Activated T-cell treated with anti-CD3 and anti-CD28 coated beads, Interleukin-2, amount 50 U/mL, for 1 hour (primary cell): ENCODE data around the gene TNIP2.
A peak's percentile ranks its signal among the peaks of the same experiment; 100 is the strongest.

Source experiments
- DNase-seq: peaks from one replicate; pipeline ENCODE4 v3.0.0-alpha.2; 2020

Gene TNIP2, protein sequence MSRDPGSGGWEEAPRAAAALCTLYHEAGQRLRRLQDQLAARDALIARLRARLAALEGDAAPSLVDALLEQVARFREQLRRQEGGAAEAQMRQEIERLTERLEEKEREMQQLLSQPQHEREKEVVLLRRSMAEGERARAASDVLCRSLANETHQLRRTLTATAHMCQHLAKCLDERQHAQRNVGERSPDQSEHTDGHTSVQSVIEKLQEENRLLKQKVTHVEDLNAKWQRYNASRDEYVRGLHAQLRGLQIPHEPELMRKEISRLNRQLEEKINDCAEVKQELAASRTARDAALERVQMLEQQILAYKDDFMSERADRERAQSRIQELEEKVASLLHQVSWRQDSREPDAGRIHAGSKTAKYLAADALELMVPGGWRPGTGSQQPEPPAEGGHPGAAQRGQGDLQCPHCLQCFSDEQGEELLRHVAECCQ

DNA sequence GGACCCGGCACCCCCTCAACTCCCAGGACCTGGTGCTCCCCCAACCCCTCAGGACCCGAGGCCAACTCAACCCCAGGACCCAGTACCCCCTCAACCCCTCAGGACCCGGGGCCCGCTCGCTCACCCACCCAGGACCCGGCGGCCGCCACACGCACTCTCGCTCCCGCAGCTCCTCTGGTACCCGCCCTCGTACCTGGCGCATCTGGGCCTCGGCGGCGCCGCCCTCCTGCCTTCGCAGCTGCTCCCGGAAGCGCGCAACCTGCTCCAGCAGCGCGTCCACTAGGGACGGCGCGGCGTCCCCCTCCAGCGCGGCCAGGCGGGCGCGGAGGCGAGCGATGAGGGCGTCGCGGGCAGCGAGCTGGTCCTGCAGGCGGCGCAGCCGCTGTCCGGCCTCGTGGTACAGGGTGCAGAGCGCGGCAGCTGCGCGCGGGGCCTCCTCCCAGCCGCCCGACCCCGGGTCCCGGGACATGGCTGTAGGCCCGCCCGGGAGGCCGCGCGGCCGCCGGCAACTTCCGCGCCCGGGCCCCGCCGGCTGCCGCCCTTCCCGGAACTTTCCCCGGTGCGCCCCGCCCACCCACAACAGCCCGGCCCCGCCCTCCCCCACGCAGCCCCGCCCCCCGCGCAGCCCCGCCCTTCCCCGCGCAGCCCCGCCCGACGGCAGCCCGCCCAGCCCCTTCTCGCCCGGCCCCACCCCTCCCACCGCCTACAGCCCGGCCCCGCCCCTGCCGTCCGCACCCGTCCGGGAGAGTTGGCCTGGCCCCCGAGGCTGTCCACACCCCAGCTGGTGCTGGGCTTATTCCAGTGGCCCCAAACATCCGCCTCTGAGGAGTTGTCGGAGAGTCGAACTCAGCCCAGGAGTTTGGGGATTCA lies at the start of gene TNIP2:
TSS of gene TNIP2 (minus strand) at position 516 of the 870 bp plus-strand sequence. CDS start at position 469, 47 bp downstream.
- DNase-seq, result peak; percentile 84

DNA sequence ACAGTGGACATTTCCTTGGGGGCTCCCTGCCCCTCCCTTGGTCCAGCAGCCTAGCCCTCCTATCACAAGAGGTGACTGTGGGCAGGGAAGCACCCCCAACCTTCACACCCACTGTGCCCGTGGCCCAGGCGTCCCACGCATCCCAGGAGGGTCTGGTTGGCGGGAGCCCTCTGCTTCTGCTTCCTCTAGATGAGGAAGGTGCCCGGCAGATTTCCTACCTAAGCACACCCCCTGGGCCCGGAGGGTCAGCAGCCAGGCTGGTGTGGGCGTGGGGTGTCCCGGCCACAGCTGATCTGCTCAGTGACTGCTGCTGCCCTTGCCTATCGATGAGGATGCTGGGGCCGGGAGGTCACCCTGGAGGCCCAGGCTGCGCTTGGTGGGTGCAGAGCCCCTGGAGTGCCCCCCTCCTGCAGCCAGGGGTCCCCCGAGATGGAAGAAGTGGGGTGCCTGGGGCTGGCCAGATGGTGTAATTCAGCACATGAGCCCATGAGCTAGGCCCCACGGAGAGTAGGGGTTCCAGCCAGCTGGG lies 48.9 kb upstream of the TNIP2 start:
- no peak for DNase-seq

DNA sequence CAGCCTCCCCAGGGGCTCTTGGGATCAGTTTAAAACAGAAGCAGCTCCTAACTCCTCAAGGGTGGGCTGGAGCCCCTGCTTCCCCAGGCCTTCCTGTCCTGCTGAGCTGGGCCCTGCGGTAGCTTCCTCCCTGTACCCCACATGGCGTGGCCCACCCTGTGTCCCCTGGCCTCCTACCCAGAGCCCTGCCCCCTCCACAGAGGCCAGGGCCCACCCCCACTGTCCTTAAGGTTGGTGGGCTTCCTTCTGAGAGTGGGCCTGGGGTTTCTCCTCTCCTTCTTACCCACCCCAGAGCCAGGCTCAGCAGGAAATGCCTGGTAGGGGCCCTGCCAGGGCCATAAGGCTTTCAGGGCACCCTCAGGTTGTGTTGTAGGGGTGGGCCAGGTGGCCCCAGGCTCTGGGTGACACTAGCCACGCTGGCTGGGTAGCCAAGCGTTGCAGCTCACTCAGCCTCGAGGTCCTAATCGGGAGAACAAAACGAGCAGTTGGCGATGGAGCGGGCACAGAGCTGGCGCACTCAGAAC lies 48.4 kb upstream of the TNIP2 start:
- DNase-seq, result no peak

DNA sequence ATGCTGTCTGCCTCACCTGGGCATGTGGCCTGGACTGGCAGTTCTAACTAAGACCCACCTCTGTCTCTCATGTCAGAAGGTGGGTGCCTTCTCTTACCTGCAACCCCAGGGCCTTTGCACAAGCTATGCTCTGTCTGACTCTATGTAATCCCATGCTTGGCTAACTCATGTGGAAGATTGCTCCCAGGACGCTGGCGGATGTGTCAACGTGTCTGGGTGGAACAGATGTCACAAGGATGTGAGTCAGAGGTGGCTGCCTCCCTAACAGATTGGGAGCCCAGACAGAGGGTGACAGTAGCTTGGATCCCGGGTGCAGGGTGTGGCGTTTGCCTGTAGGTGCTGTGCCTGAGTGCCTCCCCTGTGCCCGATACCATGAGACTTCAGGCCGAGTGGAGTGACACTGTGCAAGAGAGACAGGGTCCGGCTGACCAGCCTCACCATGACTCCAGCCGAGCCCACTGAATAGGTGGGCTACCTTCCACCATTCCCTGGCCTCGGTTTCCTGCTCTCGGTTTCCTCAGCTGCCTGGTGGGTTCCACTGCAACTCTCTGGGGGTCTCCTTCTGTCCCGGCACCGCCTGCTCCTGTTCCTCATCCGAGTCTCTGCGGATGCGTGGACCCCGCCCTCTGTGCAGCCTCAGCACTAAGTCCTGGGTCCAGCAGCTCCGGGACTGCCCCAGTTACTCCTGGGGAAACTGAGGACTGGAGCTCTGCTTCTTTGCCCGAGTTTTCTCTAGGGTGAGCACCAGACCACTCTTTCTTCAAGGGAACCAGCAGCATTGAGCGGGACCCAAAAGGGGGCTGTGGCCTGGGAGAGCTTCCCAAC lies 47.7 kb upstream of the TNIP2 start:
- DNase-seq, result no peak

DNA sequence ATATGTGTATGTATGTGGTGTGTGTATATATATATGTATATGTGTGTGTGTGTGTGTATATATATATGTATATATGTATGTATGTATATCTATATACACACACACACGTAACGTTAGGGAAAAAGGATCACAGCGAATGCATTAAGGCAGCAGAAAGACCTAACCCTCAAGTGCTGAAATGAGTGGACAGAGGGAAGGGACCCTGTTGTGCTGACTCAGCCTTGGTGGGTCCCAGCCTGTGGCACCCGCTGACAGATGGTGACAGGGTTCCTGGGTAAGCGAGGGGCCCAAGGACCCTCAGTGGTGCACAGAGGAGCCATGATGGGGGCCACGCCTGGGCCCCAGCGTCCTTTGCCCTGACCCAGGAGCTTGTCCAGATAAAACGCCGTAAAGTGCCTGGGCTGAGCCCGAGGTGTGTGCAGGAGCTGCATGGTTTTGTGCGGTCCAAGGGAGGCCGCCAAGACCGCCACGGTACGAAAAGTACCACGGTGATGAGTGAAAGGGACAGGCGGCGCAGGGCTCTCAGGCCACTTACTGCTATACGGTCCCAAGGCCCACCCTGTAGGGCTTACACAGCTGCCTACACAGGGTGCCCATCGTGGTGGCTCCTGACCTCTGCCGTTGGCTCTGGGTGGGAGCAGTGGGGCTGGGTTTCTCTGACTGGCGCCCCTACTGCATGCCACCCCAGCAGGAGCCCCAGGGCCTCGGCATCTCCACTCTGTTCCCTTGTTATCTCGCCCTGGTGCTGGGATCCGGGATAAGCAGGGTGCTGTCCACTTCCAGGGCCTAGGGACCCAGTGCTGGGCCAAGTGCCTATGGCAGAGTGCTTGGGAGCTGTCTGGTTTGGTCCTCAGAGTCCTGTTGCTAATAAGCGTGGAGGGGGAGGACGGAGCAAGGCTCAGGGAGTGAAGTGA lies 46.7 kb upstream of the TNIP2 start:
- no peak for DNase-seq

DNA sequence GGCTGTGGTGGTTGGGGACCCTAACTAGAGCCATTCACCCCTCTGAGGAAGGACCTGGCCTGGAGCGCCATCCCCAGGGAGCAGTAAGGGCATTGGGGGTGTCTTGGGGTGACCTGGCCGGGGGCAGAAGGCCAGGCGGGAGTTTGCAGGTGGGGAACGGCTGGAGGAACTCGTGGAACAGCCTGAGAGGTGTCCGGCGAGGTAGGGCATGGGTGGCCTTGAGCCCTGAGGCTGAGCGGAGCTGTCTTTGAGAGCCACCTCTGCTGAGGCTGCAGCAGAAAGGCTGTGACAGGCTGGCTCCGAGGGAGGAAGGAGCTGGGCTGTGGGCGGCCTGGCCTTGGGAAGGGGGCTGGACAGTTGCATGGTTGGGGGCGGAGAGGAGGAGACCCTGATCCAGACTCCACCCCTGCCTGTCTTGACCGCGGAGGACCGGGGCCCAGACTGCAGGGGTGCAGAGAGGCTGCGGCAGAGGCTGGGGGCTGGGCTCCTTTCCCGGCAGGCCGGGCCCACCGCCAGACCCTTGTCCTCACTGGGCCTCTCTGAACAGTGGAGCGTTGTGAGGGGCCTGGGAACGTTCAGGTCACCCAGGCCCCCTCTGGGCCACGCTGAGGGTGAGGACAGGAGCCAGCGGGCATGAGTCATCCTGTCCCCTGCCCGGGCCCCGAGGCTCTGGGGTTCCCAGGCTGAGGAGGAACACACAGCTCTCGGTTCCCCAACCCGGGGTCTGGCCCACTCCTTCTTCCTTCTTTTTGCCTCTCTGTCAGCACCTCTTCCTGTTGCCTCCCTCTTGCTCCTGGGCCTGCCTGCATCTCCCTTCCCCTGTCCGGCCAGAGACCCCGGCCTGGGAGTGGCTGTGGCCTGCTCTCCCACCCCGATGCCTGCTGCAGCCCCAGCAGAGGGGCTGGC lies 44.8 kb upstream of the TNIP2 start:
- peak; percentile 19 for DNase-seq

DNA sequence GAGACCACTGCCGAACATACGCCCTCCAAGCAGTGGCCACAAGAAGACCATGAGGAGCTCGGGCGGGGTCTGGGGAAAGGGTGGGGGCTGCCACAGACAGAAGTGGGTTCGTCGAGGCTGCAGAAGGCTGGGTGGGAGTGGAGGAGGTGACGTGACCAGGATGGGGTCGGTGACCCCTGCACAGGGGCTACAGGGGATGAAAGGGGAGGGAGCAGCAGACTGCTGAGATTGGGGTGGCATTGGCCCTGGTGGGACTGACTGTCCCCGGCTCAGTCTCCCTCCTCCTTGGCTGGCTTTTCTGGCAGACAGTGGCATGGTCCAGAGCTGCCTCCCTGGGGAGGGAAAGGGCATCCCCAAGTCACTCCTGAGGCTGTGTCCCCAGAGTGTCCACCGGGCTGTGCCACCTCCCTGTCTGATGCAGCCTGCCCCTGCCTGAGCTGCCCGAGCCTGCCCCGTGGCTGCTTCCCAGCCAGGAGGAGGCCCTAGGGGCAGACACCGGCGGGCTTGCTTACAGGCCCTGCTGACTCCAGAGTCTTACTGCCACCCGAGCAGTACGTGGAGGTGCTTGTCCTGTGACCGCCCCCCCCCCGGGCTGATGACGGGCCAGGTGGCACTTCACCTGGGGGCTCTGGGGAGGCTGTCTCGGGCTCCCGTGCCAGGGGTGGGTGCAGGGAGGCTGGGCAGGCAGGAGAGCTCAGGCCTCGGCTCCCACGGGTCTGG lies 44.0 kb upstream of the TNIP2 start:
- peak; percentile 18 for DNase-seq

DNA sequence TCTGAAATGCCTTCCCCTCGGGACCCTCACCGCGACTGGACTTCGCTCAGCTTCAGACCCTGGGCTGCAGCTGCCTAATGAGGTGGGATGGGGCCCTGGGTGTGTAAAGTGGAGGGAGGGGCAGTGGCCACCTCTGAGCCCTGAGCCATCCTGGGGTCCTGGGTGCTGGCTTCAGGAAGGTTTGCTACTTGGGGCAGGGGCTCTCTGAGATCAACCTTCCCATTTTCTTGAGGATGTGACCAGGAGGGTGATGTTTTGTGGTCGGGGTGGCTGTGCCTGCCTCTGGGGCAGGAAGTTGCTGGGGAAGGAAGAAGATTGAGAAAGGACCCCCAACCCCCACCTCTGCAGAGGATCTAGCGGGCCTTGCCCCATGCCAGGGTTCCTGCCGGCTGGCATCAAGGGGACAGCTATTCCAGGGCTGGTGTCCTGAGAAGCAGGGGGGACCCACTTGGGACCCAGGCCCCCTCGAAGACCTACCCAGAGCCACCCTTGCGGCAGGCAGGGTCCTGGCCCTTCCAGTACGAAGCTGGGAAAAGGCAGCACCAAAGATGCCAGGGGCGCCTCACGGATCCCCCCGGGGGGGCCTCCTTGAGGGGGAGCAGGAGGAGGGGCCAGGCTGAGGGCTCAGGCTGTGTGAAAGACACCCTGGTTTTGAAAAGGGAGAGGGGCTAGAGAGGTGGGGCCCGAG lies 43.2 kb upstream of the TNIP2 start:
- DNase-seq, result no peak

DNA sequence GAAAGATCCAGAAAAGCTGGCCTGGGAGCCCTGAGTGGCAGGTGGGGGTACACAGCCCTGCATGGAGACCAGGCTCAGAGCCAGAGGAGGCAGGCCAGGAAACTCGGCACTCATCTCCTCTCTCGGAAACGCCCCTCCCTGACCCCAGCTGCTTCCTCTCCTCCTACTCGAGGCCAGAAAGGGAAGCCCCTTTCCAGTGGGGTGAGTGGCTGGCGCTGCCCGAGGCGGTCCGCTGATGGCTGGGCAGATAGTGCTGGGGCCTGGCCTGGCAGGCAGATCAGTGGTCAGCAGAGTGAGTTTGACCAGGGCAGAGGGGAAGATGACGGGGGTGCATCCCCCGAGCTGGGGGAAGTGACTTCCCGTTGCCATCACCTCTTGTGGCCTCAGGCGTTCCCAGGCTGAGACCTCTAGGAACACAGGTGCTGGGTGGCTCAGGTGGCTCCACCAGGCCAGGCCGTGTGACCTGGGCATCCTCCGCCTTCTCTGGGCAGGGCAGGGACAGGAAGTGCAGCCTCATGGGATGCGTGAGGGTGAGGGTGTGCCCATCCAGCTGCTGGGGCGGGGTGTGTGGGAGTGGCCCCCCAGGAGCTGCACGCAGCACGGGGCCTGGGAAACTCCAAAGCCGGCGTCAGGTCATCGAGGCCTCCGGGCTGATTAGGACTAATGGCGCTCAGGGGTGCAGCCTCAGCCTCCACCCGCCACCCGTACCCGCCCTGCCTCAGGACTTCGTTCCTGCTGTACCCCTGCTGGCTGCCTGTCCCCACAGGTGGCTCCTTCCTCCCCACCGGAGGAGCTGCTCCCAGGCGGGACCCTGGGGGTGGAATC lies 42.5 kb upstream of the TNIP2 start:
- peak; percentile 45 for DNase-seq

DNA sequence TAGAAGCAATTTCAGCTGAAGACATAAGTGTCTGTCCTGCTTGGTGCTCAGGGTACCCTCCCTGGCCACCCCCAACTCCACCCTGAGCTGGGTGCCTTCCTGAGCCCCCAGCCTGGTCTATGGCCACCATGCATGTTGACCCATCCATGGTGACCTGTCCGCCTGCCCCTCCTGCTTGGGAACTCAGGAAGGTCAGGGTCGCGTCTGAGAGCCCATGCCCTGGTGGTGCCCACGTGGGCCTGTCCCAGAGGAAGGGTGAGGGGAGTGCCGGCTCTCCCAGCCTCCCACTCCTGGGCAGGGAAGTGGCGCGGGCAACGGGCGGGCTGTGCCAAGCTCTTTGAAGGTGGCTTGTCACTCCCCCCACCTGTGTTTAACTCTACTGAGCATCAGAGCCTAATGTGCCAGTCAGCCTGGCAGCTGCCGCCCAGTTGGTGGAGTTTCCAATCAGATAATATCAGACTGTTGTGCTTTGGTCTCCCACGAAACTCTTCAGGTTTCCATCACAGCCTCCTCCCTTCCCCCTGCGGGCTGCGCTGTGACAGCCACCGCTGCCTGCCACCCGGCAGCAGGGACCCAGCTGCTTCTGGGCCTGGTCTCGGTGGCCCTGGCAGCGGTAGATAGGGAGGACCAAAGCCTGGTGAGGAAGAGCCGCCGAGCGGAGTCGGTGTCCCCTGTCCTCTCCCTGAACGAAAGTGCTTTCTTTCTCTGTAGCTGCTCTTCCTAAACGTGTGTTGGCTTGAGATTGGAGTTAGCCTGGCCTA lies 41.6 kb upstream of the TNIP2 start:
- peak; percentile 68 for DNase-seq

DNA sequence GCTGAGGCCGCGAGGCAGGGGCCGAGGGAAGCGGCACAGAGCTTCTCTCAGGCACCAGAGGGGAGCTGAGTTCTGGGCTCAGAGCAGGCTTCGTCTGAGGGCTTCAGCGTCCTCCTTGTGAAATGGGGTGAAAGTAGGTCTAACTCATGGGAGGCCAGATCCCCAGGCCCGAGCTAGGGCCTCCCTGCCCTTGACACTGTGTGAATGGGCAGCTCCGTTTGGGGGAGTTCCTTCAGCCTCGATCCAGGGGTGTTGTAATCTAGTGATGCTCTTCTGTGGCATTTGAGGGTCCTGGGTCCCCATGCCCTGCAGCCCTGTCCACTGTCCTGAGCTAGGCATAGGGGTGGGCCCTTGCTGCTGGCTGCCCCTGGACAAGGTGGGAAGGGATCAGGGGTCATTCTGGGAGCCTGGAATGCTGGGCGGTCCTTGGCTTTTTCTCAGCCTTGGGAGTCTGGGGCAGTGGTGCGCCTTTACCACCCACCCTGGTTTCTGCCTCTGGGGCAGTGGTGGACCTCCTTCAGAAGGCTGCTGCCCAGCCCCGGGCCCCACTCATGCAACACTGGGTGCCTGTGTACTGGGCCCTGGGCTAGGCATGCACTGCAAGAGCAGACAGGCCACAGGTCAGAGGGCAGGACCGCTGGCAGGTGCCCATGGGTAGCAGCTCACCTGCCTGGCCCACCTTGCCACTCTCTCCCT lies 40.9 kb upstream of the TNIP2 start:
- no peak for DNase-seq

DNA sequence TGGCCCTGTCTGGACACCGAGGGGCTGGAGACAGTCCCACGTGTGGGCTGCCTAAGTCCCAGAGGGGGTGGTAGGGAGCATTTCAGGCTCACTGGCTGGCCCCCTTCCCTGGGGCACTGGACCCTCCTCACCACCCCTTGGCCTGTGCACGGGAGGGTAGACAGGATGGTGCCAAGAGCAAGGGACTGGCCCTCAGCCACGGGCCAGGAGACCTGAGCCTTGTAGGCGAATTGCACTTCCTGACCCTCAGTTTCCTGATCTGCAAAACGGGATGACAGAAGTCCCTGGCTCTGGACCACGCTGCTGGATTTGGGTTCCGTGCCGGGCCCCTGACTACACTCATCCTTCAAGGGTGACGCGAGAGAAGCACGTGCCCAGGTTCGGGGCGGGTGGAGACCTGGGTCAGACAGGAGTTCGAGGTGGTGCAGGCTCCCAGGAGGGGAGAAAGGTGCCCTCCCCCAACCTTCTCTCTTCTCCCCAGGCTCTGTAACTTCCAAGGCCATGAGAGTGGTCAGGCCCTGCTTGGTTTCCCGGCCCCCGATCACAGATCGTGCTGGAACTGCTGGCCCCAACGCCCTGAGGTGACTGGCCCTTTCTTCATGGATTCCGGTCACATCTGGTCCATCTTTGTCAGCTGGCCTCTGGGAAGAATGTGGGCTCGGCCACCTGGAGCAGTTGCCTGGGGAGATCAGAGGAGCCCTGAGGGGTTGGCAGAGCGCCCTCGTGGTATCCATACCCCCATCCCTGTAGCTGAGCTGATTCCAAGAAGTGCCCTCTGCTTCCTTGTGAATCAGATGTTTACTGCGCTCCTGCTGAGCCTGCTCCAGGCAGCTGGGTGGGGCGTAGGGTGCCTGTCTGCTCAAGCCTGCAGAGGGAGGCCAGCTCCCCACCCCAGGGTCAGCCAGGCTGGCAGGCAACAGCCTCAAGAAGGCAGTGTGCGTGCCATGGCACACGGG lies 40.0 kb upstream of the TNIP2 start:
- peak; percentile 16 for DNase-seq

DNA sequence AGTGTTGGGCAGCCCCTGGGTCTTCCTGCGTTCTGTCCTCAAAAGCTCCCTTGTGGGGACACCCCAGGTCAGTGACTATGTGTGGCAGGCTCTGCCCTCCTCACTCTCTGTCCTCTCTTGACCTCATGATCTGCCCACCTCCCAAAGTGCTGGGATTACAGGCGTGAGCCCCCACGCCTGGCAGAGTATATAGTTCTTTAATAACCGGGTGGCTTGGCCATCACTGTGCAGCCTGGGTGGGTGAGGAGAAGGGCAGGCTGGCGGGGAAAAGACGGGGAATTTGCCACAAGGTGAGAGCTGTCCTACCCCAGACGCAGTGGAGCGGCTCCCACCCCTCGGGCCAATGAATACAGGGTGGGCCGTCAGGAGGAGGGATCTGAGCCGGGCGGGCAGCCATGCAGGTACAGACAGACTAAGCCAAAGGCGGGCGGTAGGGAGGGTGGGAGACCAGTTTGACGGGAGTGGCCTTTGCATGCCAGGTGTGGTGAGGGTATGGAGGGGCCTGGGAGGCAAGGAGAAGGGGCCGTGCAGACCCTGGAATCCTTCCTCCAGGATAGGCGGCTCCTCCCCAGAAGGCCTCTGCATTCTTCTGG lies 39.3 kb upstream of the TNIP2 start:
- DNase-seq, result no peak

DNA sequence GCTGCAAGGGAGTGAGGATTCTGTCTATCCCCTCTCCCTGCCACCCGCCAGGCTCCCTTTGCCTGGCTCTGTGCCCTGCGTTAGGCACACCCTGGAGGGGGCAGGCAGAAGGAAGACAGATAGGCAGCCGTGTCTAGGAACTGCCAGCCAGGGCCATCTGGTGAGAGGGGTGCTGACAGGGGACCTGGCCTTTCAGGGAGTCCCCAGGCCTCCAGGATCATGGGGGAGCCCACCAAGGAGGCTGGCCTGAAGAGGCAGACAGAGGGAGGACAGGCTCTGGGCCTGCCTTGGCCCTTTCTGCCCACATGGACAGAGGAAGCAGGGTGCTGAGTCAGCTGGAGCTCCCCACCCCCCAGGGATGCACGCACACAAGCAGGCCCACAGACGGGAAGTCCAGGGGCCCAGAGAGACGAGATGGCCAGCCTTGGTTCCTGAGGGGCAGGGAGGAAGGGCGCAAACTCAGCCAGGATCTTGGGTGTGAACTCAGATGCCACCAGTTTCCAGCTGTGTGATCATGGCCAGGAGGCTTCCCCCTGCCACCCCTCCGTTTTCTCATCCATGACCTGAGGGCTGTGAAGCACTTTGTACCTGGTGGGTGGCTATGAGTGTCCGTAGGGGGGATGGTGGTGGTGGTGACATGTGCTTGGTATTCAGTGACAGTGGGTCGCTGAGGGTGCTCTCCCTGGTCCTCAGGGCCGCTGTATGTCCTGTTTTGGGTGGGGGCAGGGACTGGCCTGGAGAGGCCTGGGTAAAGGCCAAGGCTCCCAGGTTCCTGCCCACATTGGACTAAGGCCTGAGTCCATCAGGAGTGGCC lies 38.6 kb upstream of the TNIP2 start:
- no peak for DNase-seq
